ENCODE data around the gene SATL1. TPM values are rescaled to one million over a fixed set of nuclear protein-coding genes. Genes with fewer than 3 reads are reported as not detected.

Gene SATL1
- total RNA-seq, 1 donor from 2014 or later, result 0.09 TPM

DNA sequence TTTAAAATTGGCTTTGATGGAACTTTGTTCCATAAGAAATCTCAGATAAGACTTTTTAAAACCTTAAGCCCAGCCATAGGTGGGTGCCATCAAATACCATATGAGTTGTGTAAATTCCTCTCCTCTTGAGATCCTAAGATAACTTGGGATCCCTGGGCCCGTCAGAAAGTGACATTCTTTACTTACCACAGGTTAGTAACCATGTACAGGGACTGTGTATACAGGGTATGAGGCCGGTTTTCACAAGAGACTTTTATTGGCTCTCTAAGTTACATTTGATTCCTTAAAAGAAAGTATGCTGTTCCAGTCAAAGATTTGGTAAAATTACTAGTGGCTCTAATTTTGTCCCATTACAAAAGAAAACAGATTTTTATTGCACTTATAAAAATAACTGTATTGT, 129.8 kb downstream of the SATL1 start:
- no peak overlapping the region for H3K9ac ChIP-seq (ENCODE audit: low read length)
- no peaks in the 10 kb centered on the region for H3K4me1 ChIP-seq (ENCODE audit: insufficient read depth, low read length)
- Mint-ChIP-seq H3K36me3 (ENCODE audit: low read depth, unreplicated experiment) (no peaks in the 10 kb centered on the region), H3K4me1 (ENCODE audit: low read depth, unreplicated experiment) (no peaks in the 10 kb centered on the region), H3K27ac (ENCODE audit: unreplicated experiment) (no peak overlapping the region), H3K4me3 (ENCODE audit: unreplicated experiment) (no peak overlapping the region), H3K27me3 (ENCODE audit: low read depth, unreplicated experiment) (no peaks in the 10 kb centered on the region), H3K9me3 (ENCODE audit: unreplicated experiment) (peaks cover 2% of the 10 kb centered on the region)
- H3K4me3 ChIP-seq (ENCODE audit: insufficient read depth, low read depth, low read length), result no peak overlapping the region
- no peak overlapping the region for H2AFZ ChIP-seq (ENCODE audit: low read depth, low read length)
- no peak overlapping the region for H3K27ac ChIP-seq (ENCODE audit: low read depth, low read length)
- H4K20me1 ChIP-seq (ENCODE audit: insufficient read depth, low read length), result no peaks in the 10 kb centered on the region
- no peaks in the 10 kb centered on the region for H3K79me2 ChIP-seq (ENCODE audit: insufficient read depth, low read length)
- H3K9me3 ChIP-seq (ENCODE audit: insufficient read depth, low read depth, low read length), result no peaks in the 10 kb centered on the region
- H3K4me2 ChIP-seq (ENCODE audit: low read length), result no peak overlapping the region
- no peak for TF ChIP-seq CTCF (IDR thresholded peaks at IDR 0.05; ENCODE audit: insufficient read depth, low read depth, low read length)
- no peak for TF ChIP-seq EZH2 (IDR thresholded peaks at IDR 0.05; ENCODE audit: insufficient read depth, low read length)
- no peaks in the 10 kb centered on the region for H3K36me3 ChIP-seq (ENCODE audit: insufficient read depth, low read length)
- FAIRE-seq (peak; percentile 23), DNase-seq (ENCODE audit: low read depth) (no peak)
- no peaks in the 10 kb centered on the region for H3K27me3 ChIP-seq (ENCODE audit: insufficient read depth, low read length)

GRCh38 chrX:85112293-85112692, 131.3 kb downstream of the SATL1 start:
- Mint-ChIP-seq H3K4me3 (ENCODE audit: unreplicated experiment) (no peak overlapping the region), H3K4me1 (ENCODE audit: low read depth, unreplicated experiment) (no peaks in the 10 kb centered on the region), H3K36me3 (ENCODE audit: low read depth, unreplicated experiment) (no peaks in the 10 kb centered on the region), H3K27ac (ENCODE audit: unreplicated experiment) (no peak overlapping the region), H3K9me3 (ENCODE audit: unreplicated experiment) (peaks cover 2% of the 10 kb centered on the region), H3K27me3 (ENCODE audit: low read depth, unreplicated experiment) (no peaks in the 10 kb centered on the region)
- H3K27ac ChIP-seq (ENCODE audit: low read depth, low read length), result no peak overlapping the region
- TF ChIP-seq CTCF (IDR thresholded peaks at IDR 0.05; ENCODE audit: insufficient read depth, low read depth, low read length), result no peak
- TF ChIP-seq EZH2 (IDR thresholded peaks at IDR 0.05; ENCODE audit: insufficient read depth, low read length), result no peak
- no peaks in the 10 kb centered on the region for H3K4me1 ChIP-seq (ENCODE audit: insufficient read depth, low read length)
- peak; percentile 39 for FAIRE-seq
- no peak overlapping the region for H3K9ac ChIP-seq (ENCODE audit: low read length)
- H3K27me3 ChIP-seq (ENCODE audit: insufficient read depth, low read length), result no peaks in the 10 kb centered on the region
- no peak for DNase-seq (ENCODE audit: low read depth)
- no peaks in the 10 kb centered on the region for H3K36me3 ChIP-seq (ENCODE audit: insufficient read depth, low read length)
- no peak overlapping the region for H3K4me2 ChIP-seq (ENCODE audit: low read length)
- no peaks in the 10 kb centered on the region for H4K20me1 ChIP-seq (ENCODE audit: insufficient read depth, low read length)
- no peaks in the 10 kb centered on the region for H3K9me3 ChIP-seq (ENCODE audit: insufficient read depth, low read depth, low read length)
- H3K4me3 ChIP-seq (ENCODE audit: insufficient read depth, low read depth, low read length), result no peak overlapping the region
- no peak overlapping the region for H2AFZ ChIP-seq (ENCODE audit: low read depth, low read length)
- no peaks in the 10 kb centered on the region for H3K79me2 ChIP-seq (ENCODE audit: insufficient read depth, low read length)

GRCh38 chrX:85111347-85111746, 132.2 kb downstream of the SATL1 start:
- no peak overlapping the region for H3K9ac ChIP-seq (ENCODE audit: low read length)
- no peak overlapping the region for H3K4me3 Mint-ChIP-seq (ENCODE audit: unreplicated experiment)
- H2AFZ ChIP-seq (ENCODE audit: low read depth, low read length), result no peak overlapping the region
- peaks cover 2% of the 10 kb centered on the region for H3K9me3 Mint-ChIP-seq (ENCODE audit: unreplicated experiment)
- H3K27me3 Mint-ChIP-seq (ENCODE audit: low read depth, unreplicated experiment), result no peaks in the 10 kb centered on the region
- DNase-seq (ENCODE audit: low read depth) (no peak), FAIRE-seq (no peak)
- TF ChIP-seq CTCF (IDR thresholded peaks at IDR 0.05; ENCODE audit: insufficient read depth, low read depth, low read length) (peak; percentile 54), EZH2 (IDR thresholded peaks at IDR 0.05; ENCODE audit: insufficient read depth, low read length) (no peak)
- H3K4me2 ChIP-seq (ENCODE audit: low read length), result no peak overlapping the region
- H3K4me3 ChIP-seq (ENCODE audit: insufficient read depth, low read depth, low read length), result no peak overlapping the region
- H3K27ac Mint-ChIP-seq (ENCODE audit: unreplicated experiment), result no peak overlapping the region
- H4K20me1 ChIP-seq (ENCODE audit: insufficient read depth, low read length), result no peaks in the 10 kb centered on the region
- H3K79me2 ChIP-seq (ENCODE audit: insufficient read depth, low read length), result no peaks in the 10 kb centered on the region
- H3K27me3 ChIP-seq (ENCODE audit: insufficient read depth, low read length), result no peaks in the 10 kb centered on the region
- H3K36me3 Mint-ChIP-seq (ENCODE audit: low read depth, unreplicated experiment), result no peaks in the 10 kb centered on the region
- no peaks in the 10 kb centered on the region for H3K4me1 Mint-ChIP-seq (ENCODE audit: low read depth, unreplicated experiment)
- no peaks in the 10 kb centered on the region for H3K9me3 ChIP-seq (ENCODE audit: insufficient read depth, low read depth, low read length)
- no peaks in the 10 kb centered on the region for H3K36me3 ChIP-seq (ENCODE audit: insufficient read depth, low read length)
- no peak overlapping the region for H3K27ac ChIP-seq (ENCODE audit: low read depth, low read length)
- no peaks in the 10 kb centered on the region for H3K4me1 ChIP-seq (ENCODE audit: insufficient read depth, low read length)
